ENCODE measurements around the gene PID1. TPM values are rescaled to one million over a fixed set of nuclear protein-coding genes. Genes with fewer than 3 reads are reported as not detected.

The PID1 gene
- total and polyA plus RNA-seq, 2 donors (not counting 1 experiment from before 2014, with no cell fraction given), result 0.10 TPM; not detected in 1

DNA sequence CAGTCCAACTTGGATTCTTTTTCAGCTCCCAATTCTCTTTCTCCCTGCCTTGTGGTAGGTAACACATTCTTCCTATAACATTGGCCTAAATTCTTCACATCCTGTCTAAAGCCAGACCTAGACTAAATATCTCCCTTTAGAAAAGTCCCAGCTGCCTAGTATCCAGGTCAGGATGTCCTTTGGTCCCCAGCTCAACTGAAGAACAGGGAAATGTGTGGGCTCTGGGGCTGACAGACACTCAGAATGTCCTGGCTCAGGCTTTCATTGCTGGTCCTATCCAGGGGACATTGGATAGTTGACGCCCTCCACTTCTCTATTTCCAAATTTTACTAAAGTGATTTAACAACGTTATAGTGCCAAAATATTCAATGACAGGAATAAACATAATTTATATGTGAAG is 219.3 kb downstream of the PID1 start:
- intact Hi-C loops (cut with micrococcal nuclease), result no loop called here
- no peak overlapping the region for H3K27ac ChIP-seq (ENCODE audit: low read length in 2 of 2)
- no peak for TF ChIP-seq EZH2 (IDR thresholded peaks at IDR 0.05; ENCODE audit: borderline replicate concordance, insufficient read depth, low read depth, low read length, poor library complexity, severe bottlenecking)
- TF ChIP-seq, protein P1, sequence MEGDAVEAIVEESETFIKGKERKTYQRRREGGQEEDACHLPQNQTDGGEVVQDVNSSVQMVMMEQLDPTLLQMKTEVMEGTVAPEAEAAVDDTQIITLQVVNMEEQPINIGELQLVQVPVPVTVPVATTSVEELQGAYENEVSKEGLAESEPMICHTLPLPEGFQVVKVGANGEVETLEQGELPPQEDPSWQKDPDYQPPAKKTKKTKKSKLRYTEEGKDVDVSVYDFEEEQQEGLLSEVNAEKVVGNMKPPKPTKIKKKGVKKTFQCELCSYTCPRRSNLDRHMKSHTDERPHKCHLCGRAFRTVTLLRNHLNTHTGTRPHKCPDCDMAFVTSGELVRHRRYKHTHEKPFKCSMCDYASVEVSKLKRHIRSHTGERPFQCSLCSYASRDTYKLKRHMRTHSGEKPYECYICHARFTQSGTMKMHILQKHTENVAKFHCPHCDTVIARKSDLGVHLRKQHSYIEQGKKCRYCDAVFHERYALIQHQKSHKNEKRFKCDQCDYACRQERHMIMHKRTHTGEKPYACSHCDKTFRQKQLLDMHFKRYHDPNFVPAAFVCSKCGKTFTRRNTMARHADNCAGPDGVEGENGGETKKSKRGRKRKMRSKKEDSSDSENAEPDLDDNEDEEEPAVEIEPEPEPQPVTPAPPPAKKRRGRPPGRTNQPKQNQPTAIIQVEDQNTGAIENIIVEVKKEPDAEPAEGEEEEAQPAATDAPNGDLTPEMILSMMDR (IDR thresholded peaks at IDR 0.05), result no peak
- Mint-ChIP-seq H3K27ac (no peak overlapping the region), H3K4me3 (no peak overlapping the region), H3K4me1 (no peaks in the 10 kb centered on the region), H3K27me3 (no peaks in the 10 kb centered on the region), H3K9me3 (ENCODE audit: insufficient read depth) (no peaks in the 10 kb centered on the region)
- no peaks in the 10 kb centered on the region for H3K9me3 ChIP-seq (ENCODE audit: control extremely low read depth in 1 of 3, control insufficient read depth in 2 of 3, insufficient read depth in 1 of 3, low read length in 2 of 3)
- H3K4me2 ChIP-seq (replicated peaks; ENCODE audit: low read depth, low read length, poor library complexity, severe bottlenecking), result no peak overlapping the region
- ChIA-PET POLR2A (no interaction called here), CTCF (no interaction called here)
- WGBS (ENCODE audit: insufficient coverage), result no CpG with 5 or more reads among the region's 2 CpGs
- no peaks in the 10 kb centered on the region for H3K4me1 ChIP-seq (ENCODE audit: control insufficient read depth in 2 of 2, insufficient read depth in 2 of 2, low read length in 2 of 2)
- H3K27me3 ChIP-seq (replicated peaks in 1 of 4; ENCODE audit: control extremely low read depth in 1 of 4, control insufficient read depth in 3 of 4, insufficient read depth in 4 of 4, low read length in 3 of 4), result no peaks in the 10 kb centered on the region
- H4K20me1 ChIP-seq (ENCODE audit: control insufficient read depth, insufficient read depth, low read length, poor library complexity, severe bottlenecking), result no peaks in the 10 kb centered on the region
- H3K36me3 ChIP-seq (replicated peaks in 1 of 2; ENCODE audit: control extremely low read depth in 1 of 2, control insufficient read depth in 1 of 2, extremely low read depth in 1 of 2, insufficient read depth in 2 of 2, low read length in 1 of 2), result no peaks in the 10 kb centered on the region
- no peak overlapping the region for H2AFZ ChIP-seq (ENCODE audit: insufficient read depth, low read depth, low read length, poor library complexity, severe bottlenecking)
- DNase-seq (no peak), ATAC-seq (ENCODE audit: low read depth) (no peak)
- H3K9ac ChIP-seq (ENCODE audit: low read length), result no peak overlapping the region
- H3K4me3 ChIP-seq (ENCODE audit: control extremely low read depth in 1 of 5, extremely low read depth in 1 of 5, insufficient read depth in 1 of 5, low read depth in 2 of 5, low read length in 4 of 5), result no peak overlapping the region
- no peaks in the 10 kb centered on the region for H3K79me2 ChIP-seq (ENCODE audit: control insufficient read depth, insufficient read depth, low read length)

DNA sequence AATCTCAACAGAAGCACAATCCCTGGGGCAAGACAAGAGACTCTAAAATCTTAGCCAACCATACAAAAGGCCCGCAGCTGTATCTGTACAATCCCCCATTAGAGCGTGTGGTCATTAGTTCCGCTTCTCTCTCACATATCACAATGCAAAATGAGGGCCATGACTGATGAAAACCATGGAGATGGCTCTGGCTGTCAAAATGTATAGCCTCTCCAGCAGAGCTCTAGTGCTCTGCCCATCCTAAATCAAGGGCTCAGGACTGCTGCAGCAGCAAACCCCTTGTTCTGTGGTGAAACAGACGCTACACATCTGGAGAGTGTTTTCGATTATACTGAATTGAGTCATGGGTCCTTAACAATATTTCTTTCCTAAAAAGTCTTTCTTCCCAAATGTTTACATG is 221.0 kb downstream of the PID1 start:
- Mint-ChIP-seq H3K4me3 (no peak overlapping the region), H3K27ac (no peak overlapping the region), H3K9me3 (ENCODE audit: insufficient read depth) (no peaks in the 10 kb centered on the region), H3K27me3 (no peaks in the 10 kb centered on the region), H3K4me1 (no peaks in the 10 kb centered on the region)
- ChIA-PET POLR2A (no interaction called here), CTCF (no interaction called here)
- Histone ChIP-seq H3K27ac (ENCODE audit: low read length in 2 of 2) (no peak overlapping the region), H3K36me3 (replicated peaks in 1 of 2; ENCODE audit: control extremely low read depth in 1 of 2, control insufficient read depth in 1 of 2, extremely low read depth in 1 of 2, insufficient read depth in 2 of 2, low read length in 1 of 2) (no peaks in the 10 kb centered on the region), H3K4me1 (ENCODE audit: control insufficient read depth in 2 of 2, insufficient read depth in 2 of 2, low read length in 2 of 2) (no peaks in the 10 kb centered on the region), H3K4me2 (replicated peaks; ENCODE audit: low read depth, low read length, poor library complexity, severe bottlenecking) (no peak overlapping the region), H3K27me3 (replicated peaks in 1 of 4; ENCODE audit: control extremely low read depth in 1 of 4, control insufficient read depth in 3 of 4, insufficient read depth in 4 of 4, low read length in 3 of 4) (no peaks in the 10 kb centered on the region), H3K9me3 (ENCODE audit: control extremely low read depth in 1 of 3, control insufficient read depth in 2 of 3, insufficient read depth in 1 of 3, low read length in 2 of 3) (no peaks in the 10 kb centered on the region), H2AFZ (ENCODE audit: insufficient read depth, low read depth, low read length, poor library complexity, severe bottlenecking) (no peak overlapping the region), H3K79me2 (ENCODE audit: control insufficient read depth, insufficient read depth, low read length) (no peaks in the 10 kb centered on the region), H3K4me3 (ENCODE audit: control extremely low read depth in 1 of 5, extremely low read depth in 1 of 5, insufficient read depth in 1 of 5, low read depth in 2 of 5, low read length in 4 of 5) (no peak overlapping the region), H4K20me1 (ENCODE audit: control insufficient read depth, insufficient read depth, low read length, poor library complexity, severe bottlenecking) (no peaks in the 10 kb centered on the region), H3K9ac (ENCODE audit: low read length) (no peak overlapping the region)
- ATAC-seq (ENCODE audit: low read depth), result no peak
- no peak for DNase-seq
- 49% methylated on average over 3 of the region's 5 CpGs for WGBS (ENCODE audit: insufficient coverage)
- intact Hi-C loops (cut with micrococcal nuclease), result no loop called here
- TF ChIP-seq, protein P1 (IDR thresholded peaks at IDR 0.05), result no peak
- TF ChIP-seq EZH2 (IDR thresholded peaks at IDR 0.05; ENCODE audit: borderline replicate concordance, insufficient read depth, low read depth, low read length, poor library complexity, severe bottlenecking), result no peak
